Tibial artery (tissue), 4 donors: ENCODE data around the gene PADI4.

Experiments used
- DNase-seq, 2 donors: peaks; one replicate each; pipeline ENCODE4 v3.0.0-alpha.2; 2019
- H3K27ac ChIP-seq, 2 donors: fragments of 200-600 bp; sonication (generic) in 1 of 2; 1 replicate in 1 of 2; 2 replicates in 1 of 2; pipeline ENCODE4 v1.5.1; 2018 to 2019; ENCODE audit warnings: mild to moderate bottlenecking in 1 of 2
- H3K27me3 ChIP-seq, 2 donors: fragments of 200-600 bp; sonication (generic) in 1 of 2; one replicate each; pipeline versions ENCODE4 v1.5.1 to v1.6.0; 2016 to 2019
- H3K36me3 ChIP-seq, 3 donors: fragments of 200-600 bp; sonication (generic) in 2 of 3; one replicate each; pipeline ENCODE4 v1.5.1; 2016 to 2019; ENCODE audit warnings: mild to moderate bottlenecking in 2 of 3
- H3K4me1 ChIP-seq, 4 donors: fragments of 200-600 bp; sonication (generic) in 2 of 4; 1 replicate in 3 of 4; 2 replicates in 1 of 4; pipeline ENCODE4 v1.5.1; 2016 to 2019
- H3K4me3 ChIP-seq, 2 donors: fragments of 200-600 bp; sonication (generic) in 1 of 2; 1 replicate in 1 of 2; 2 replicates in 1 of 2; pipeline ENCODE4 v1.5.1; 2018 to 2019; ENCODE audit warnings: mild to moderate bottlenecking in 2 of 2
- H3K9me3 ChIP-seq, 3 donors: fragments of 200-600 bp; sonication (generic) in 1 of 3; one replicate each; pipeline ENCODE4 v1.5.1; 2016 to 2019
- intact Hi-C: fragments of 100-400 bp; cut with DNase I; formaldehyde crosslinking; loops from one replicate; pipeline ENCODE4 v1.15.0; 2023; ENCODE audit warnings: low total_unique reads
- TF ChIP-seq, protein P1 (sequence below), 2 experiments: fragments of 200-600 bp in 1 of 2; fragments of 450-650 bp in 1 of 2; IDR thresholded peaks; one replicate each; pipeline ENCODE4 v1.5.1; 2017 to 2019; ENCODE audit warnings: antibody characterized with exemption in 2 of 2, mild to moderate bottlenecking in 1 of 2, moderate library complexity in 1 of 2

The PADI4 gene

DNA sequence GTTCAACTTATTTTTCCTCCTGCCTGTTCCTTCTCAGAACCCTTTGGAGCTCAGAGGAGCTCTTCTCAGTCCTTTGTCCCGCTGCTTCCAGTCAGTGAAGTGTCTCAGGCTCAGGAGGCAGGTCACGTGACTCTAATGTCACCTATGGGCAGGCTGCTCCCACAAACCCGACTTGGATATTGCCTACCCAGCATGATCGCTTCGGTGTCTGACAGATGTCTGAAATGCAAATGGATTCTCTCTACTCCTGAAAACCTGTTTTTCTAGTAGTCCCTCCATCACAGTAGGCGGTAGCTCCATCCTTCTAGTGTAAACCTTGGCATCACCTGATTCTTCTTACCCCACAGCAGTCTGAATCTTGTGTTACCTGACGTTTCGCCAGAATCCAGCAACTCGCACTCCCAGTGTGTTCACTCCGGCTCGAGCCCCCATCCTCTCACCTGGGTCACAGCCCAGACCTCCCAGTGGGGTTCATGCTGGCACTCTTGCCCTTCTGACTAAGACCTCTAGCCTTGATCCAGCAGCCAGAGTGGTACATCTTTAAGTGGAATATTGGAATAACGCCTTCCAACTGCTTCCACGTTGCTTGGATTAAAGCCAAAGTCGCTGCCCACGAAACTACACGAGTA, 69.4 kb downstream of the PADI4 start:
- Histone ChIP-seq H3K27me3 (peaks cover 0 to 66% of the 10 kb centered on the region in 2 donors), H3K4me3 (no peak overlapping the region), H3K36me3 (no peaks in the 10 kb centered on the region), H3K27ac (no peak overlapping the region), H3K4me1 (no peaks in the 10 kb centered on the region), H3K9me3 (no peaks in the 10 kb centered on the region)
- no peak for DNase-seq
- TF ChIP-seq, protein P1, sequence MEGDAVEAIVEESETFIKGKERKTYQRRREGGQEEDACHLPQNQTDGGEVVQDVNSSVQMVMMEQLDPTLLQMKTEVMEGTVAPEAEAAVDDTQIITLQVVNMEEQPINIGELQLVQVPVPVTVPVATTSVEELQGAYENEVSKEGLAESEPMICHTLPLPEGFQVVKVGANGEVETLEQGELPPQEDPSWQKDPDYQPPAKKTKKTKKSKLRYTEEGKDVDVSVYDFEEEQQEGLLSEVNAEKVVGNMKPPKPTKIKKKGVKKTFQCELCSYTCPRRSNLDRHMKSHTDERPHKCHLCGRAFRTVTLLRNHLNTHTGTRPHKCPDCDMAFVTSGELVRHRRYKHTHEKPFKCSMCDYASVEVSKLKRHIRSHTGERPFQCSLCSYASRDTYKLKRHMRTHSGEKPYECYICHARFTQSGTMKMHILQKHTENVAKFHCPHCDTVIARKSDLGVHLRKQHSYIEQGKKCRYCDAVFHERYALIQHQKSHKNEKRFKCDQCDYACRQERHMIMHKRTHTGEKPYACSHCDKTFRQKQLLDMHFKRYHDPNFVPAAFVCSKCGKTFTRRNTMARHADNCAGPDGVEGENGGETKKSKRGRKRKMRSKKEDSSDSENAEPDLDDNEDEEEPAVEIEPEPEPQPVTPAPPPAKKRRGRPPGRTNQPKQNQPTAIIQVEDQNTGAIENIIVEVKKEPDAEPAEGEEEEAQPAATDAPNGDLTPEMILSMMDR (IDR thresholded peaks at IDR 0.05) = no peak
- intact Hi-C loops = no loop called here

- H3K27me3 ChIP-seq = peaks cover 0 to 70% of the 10 kb centered on the region in 2 donors
- H3K36me3 ChIP-seq = no peaks in the 10 kb centered on the region
- no peaks in the 10 kb centered on the region for H3K9me3 ChIP-seq
- H3K27ac ChIP-seq = no peak overlapping the region
- H3K4me1 ChIP-seq = no peaks in the 10 kb centered on the region
- intact Hi-C loops = no loop called here
- no peak for DNase-seq
- TF ChIP-seq, protein P1 (IDR thresholded peaks at IDR 0.05) = no peak
- H3K4me3 ChIP-seq = no peak overlapping the region
These were observed 73.2 kb downstream of the PADI4 start for GRCh38 chr1:17381161-17381560.

DNA sequence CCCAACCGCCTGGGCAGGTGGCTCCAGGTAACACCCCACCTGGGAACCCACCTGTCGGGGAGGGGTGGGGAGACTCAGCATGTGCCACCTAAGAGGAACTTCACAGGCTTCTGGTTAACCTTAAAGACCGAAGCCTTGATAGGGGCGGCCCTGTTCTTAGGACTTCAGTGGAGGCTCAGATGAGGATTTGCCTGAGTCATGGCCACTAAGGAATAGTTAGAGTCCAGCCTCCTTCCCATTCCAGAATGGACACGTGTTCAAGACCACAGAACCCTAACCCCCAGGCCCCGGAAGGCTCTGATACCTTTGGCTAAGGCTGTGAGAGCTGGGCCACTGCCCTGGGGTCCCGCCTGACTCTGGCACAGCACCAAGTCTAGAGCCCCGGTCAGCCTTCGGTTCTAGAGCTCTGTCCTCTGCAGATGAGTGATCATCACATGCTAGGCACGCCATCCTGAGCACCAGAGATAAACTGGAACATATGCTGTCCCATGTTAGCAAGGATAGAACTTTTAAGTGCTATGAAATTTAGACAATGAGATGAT, 84.3 kb downstream of the PADI4 start:
- intact Hi-C loops = no loop called here
- no peaks in the 10 kb centered on the region for H3K4me1 ChIP-seq
- H3K36me3 ChIP-seq = no peaks in the 10 kb centered on the region
- peaks cover 0 to 16% of the 10 kb centered on the region in 2 donors for H3K27me3 ChIP-seq
- no peak overlapping the region for H3K27ac ChIP-seq
- TF ChIP-seq, protein P1 (IDR thresholded peaks at IDR 0.05) = no peak
- DNase-seq = no peak
- H3K4me3 ChIP-seq = no peak overlapping the region
- no peaks in the 10 kb centered on the region for H3K9me3 ChIP-seq

DNA sequence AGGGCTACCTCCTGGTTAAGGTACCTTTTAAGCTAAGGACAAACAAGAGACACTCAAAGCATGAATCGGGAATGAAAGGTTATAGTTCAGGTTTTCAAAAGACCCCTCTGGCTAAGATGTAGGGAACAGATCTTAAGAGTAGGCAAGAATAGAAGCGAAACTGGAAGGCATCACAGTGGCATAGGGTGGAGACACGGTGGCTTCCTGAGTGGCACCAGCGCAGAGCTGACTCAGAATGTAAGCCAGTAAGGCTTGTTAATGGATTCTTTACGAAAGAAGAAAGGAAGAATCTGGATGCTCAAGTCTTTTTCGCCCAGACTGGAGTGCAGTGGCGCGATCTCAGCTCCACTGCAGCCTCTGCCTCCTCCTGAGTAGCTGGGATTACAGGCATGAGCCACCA, 85.2 kb downstream of the PADI4 start:
- H3K27ac ChIP-seq = no peak overlapping the region
- no peak for DNase-seq
- H3K27me3 ChIP-seq = peaks cover 0 to 12% of the 10 kb centered on the region in 2 donors
- TF ChIP-seq, protein P1 (IDR thresholded peaks at IDR 0.05) = no peak
- intact Hi-C loops = no loop called here
- no peaks in the 10 kb centered on the region for H3K9me3 ChIP-seq
- no peak overlapping the region for H3K4me3 ChIP-seq
- H3K36me3 ChIP-seq = no peaks in the 10 kb centered on the region
- no peaks in the 10 kb centered on the region for H3K4me1 ChIP-seq

GRCh38 chr1:17397910-17398695, 90.1 kb downstream of the PADI4 start:
- Histone ChIP-seq H3K27me3 (no peaks in the 10 kb centered on the region), H3K36me3 (no peaks in the 10 kb centered on the region), H3K4me1 (no peaks in the 10 kb centered on the region), H3K9me3 (no peaks in the 10 kb centered on the region), H3K4me3 (no peak overlapping the region), H3K27ac (no peak overlapping the region)
- DNase-seq = no peak
- intact Hi-C loops = no loop called here
- TF ChIP-seq, protein P1 (IDR thresholded peaks at IDR 0.05) = no peak
